ENCODE data around the gene POLR2I. TPM values are rescaled to one million over a fixed set of nuclear protein-coding genes. Genes with fewer than 3 reads are reported as not detected.

The POLR2I gene
- total and polyA plus RNA-seq, 2 experiments from 2014 or later: 64.5 to 229 TPM

DNA sequence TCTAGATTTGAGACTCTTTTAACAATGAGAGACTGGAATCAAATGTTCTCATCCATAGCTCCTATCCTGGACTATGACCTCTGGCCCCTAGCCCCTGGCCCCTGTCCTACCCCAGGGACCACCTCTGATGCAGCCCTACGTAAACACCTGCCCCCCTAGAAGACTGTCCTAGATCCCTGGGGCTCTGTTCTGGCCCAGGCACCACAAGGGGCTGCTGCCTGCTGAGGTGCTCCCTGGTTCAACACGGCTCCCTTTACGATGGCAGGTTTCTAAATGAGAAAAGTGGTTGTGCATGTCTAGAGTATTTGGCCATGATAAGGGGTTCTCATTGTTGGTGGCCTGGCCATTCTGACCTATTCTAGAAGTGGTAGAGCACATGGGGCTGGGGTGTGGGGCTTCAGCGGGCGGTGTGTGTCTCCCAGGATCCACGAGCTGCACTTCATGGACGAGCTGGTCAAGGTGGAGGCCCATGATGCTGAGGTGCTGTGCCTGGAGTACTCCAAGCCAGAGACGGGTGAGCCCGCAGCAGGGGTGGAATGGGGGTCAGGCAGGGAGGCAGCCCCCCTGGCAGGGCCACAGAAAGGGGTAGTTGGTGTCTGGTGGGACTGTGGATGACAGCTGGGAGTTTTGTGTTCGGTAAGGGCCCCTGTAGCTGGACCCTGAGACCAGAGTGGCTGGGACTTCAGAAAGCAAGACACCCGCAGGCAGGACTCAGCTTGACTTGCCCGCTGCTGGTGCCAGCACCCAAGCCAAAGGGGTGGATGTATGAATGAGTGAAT is 30.3 kb downstream of the POLR2I start:
- H3K36me3 ChIP-seq: no peaks in the 10 kb centered on the region

DNA sequence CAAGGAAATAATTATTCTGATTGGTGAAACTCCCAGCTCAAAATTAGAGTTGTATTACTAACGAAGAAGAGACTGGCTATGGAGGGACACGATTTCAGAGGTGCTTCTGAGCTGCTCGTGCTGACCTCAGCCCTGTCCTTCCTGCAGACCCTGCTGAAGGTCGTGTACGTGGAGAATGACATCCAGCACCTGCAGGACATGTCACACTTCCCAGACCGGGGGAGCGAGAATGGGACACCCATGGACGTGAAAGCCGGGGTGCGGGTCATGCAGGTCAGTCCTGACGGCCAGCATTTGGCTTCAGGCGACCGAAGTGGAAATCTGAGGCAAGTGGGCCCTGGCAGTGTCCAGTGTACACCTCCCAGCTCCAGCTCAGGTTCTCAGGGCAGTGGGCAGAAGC is 31.8 kb downstream of the POLR2I start:
- no peak for DNase-seq (ENCODE audit: low read depth in 1 of 2, low spot score in 1 of 2)
- no peak overlapping the region for H3K27ac ChIP-seq
- H3K27me3 ChIP-seq: no peaks in the 10 kb centered on the region
- TF ChIP-seq, protein P1, sequence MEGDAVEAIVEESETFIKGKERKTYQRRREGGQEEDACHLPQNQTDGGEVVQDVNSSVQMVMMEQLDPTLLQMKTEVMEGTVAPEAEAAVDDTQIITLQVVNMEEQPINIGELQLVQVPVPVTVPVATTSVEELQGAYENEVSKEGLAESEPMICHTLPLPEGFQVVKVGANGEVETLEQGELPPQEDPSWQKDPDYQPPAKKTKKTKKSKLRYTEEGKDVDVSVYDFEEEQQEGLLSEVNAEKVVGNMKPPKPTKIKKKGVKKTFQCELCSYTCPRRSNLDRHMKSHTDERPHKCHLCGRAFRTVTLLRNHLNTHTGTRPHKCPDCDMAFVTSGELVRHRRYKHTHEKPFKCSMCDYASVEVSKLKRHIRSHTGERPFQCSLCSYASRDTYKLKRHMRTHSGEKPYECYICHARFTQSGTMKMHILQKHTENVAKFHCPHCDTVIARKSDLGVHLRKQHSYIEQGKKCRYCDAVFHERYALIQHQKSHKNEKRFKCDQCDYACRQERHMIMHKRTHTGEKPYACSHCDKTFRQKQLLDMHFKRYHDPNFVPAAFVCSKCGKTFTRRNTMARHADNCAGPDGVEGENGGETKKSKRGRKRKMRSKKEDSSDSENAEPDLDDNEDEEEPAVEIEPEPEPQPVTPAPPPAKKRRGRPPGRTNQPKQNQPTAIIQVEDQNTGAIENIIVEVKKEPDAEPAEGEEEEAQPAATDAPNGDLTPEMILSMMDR (IDR thresholded peaks at IDR 0.05; ENCODE audit: low read depth, low read length): no peak
- H3K36me3 ChIP-seq: no peaks in the 10 kb centered on the region
- H3K9me3 ChIP-seq (ENCODE audit: low read depth): no peaks in the 10 kb centered on the region
- H3K4me3 ChIP-seq: no peak overlapping the region
- H3K4me1 ChIP-seq (ENCODE audit: low read depth): no peaks in the 10 kb centered on the region

More for the DNA sequence above, 30.3 kb downstream of the POLR2I start:
- H3K27ac ChIP-seq: no peak overlapping the region
- H3K4me1 ChIP-seq (ENCODE audit: low read depth): no peaks in the 10 kb centered on the region
- no peaks in the 10 kb centered on the region for H3K27me3 ChIP-seq
- TF ChIP-seq, protein P1 (IDR thresholded peaks at IDR 0.05; ENCODE audit: low read depth, low read length): no peak
- H3K4me3 ChIP-seq: no peak overlapping the region
- DNase-seq (ENCODE audit: low read depth in 1 of 2, low spot score in 1 of 2): no peak
- H3K9me3 ChIP-seq (ENCODE audit: low read depth): no peaks in the 10 kb centered on the region

DNA sequence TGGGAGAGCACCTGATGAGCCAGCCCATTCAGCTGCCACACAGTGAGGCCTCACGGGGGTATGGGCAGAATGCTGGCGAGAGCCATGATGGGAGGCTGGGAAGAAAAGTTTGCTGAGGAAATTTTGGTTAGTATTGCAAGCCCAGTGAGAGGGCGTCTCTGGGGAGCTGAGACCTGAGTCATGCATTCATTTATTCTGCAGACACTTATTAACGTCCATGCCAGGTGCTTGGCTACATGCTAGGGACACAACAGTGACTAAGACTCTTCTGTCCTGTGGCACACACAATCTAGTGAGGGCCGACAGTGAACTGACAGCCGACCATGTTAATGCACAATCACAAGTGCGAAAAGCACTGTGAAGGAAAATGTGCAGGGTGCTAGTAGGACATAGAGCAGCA is 32.8 kb downstream of the POLR2I start:
- TF ChIP-seq, protein P1 (IDR thresholded peaks at IDR 0.05; ENCODE audit: low read depth, low read length): no peak
- no peak for DNase-seq (ENCODE audit: low read depth in 1 of 2, low spot score in 1 of 2)
- no peaks in the 10 kb centered on the region for H3K9me3 ChIP-seq (ENCODE audit: low read depth)
- no peak overlapping the region for H3K4me3 ChIP-seq
- no peaks in the 10 kb centered on the region for H3K27me3 ChIP-seq
- no peak overlapping the region for H3K27ac ChIP-seq
- no peaks in the 10 kb centered on the region for H3K4me1 ChIP-seq (ENCODE audit: low read depth)
- H3K36me3 ChIP-seq: no peaks in the 10 kb centered on the region

DNA sequence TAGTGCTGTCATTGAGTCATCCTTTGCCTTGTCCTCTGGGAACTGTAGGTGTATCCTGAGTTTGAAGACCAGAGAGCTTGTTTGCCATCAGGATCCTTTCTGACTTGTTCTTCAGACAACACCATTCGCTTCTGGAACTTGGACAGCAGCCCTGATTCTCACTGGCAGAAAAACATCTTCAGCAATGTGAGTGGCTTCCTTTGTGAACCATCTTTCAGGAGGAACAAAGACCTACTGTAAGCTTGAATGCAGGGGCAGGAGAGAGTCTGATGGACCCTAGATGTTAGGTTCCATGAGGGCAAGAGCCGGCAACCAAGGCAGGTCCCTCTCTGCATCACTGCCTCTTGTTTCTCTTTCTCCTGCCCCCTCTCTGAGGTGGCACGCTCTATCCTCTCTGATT is 33.3 kb downstream of the POLR2I start:
- Histone ChIP-seq H3K36me3 (no peaks in the 10 kb centered on the region), H3K27me3 (no peaks in the 10 kb centered on the region), H3K27ac (no peak overlapping the region), H3K4me3 (no peak overlapping the region), H3K4me1 (ENCODE audit: low read depth) (no peaks in the 10 kb centered on the region), H3K9me3 (ENCODE audit: low read depth) (no peaks in the 10 kb centered on the region)
- no peak for DNase-seq (ENCODE audit: low read depth in 1 of 2, low spot score in 1 of 2)
- TF ChIP-seq, protein P1 (IDR thresholded peaks at IDR 0.05; ENCODE audit: low read depth, low read length): no peak

DNA sequence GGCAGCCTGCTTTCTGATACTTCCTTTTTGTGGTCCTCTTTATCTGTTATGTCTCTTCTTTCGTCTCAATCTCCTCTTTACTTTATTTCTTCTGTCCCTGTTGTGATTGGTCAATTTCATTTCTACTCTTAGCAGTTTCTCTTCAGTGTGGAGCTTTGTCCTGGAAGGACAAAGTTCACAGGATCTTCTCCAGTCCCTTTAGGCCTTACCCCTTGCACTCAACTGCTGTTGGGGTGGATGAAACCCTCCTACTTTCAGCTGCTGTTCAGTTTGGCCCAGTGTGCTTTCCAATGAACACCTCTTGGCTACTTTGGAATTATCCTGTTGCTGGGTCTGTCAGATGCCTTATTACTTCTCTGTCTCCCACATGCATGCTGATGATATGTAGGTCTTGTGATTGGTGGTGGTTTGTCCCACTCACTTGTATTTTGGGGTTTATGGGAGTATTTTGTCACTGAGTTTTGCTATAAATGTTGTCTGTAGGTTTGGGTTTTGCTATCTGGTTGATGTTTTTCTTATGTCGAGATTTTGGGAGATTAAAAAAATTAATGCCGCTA is 35.2 kb downstream of the POLR2I start:
- H3K27ac ChIP-seq: no peak overlapping the region
- no peak overlapping the region for H3K4me3 ChIP-seq
- H3K27me3 ChIP-seq: no peaks in the 10 kb centered on the region
- H3K36me3 ChIP-seq: no peaks in the 10 kb centered on the region
- no peak for DNase-seq (ENCODE audit: low read depth in 1 of 2, low spot score in 1 of 2)
- TF ChIP-seq, protein P1 (IDR thresholded peaks at IDR 0.05; ENCODE audit: low read depth, low read length): no peak
- no peaks in the 10 kb centered on the region for H3K9me3 ChIP-seq (ENCODE audit: low read depth)
- H3K4me1 ChIP-seq (ENCODE audit: low read depth): no peaks in the 10 kb centered on the region

All from cardiac muscle cell (in vitro differentiated cells and primary cell).